ENCODE data around the gene SLC5A10. TPM values are rescaled to one million over a fixed set of nuclear protein-coding genes. Genes with fewer than 3 reads are reported as not detected.
"Not testable (repeated sequence)": the region's sequence is repeated elsewhere in the genome, so short reads cannot be mapped to it uniquely, and the experiment has no call there.

Gene SLC5A10
- total RNA-seq, 1 experiment from 2014 or later: not detected

DNA sequence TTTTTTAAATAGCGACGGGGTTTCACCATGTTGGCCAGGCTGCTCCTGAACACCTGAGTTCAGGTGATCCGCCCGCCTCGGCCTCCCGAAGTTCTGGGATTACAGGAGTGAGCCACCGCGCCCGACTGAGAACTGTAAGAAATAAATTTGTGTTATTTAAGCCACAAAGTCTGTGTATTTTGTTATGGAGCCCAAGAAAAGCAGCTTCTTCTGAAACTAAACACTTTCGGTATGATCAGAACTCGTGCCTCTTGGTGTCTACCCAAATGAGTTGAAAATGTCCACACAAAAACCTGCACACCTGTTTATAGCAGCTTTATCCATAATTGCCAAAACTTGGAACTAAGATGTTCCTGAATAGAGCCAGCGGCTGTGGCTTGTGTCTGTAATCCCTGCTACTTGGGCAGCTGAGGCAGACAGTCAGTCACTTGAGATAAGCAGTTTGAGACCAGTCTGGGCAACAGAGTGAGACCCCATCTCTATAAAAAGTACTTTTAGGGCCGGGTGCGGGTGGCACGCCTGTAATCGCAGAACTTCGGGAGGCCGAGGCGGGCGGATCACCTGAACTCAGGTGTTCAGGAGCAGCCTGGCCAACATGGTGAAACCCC is 110.9 kb downstream of the SLC5A10 start:
- H3K9ac ChIP-seq (ENCODE audit: extremely low read depth, insufficient read length, low read length); H3K27ac ChIP-seq (ENCODE audit: insufficient read length, low read depth, low read length); H3K79me2 ChIP-seq (ENCODE audit: insufficient read depth, low read length); H3K27me3 ChIP-seq (ENCODE audit: insufficient read depth, low read length); H3K27me3 Mint-ChIP-seq (ENCODE audit: low read depth); H2AK5ac ChIP-seq (ENCODE audit: insufficient read length, low read length); H3K18ac ChIP-seq (ENCODE audit: insufficient read length, low read depth, low read length); H2BK5ac ChIP-seq (ENCODE audit: insufficient read length, low read length); H3K4me1 ChIP-seq (ENCODE audit: insufficient read depth, low read length); H4K5ac ChIP-seq (ENCODE audit: insufficient read length, low read depth, low read length); H3T11ph ChIP-seq (ENCODE audit: low read length); H3K14ac ChIP-seq (ENCODE audit: insufficient read depth, low read length); H4K91ac ChIP-seq (ENCODE audit: insufficient read length, low read depth, low read length); H3K36me3 Mint-ChIP-seq (ENCODE audit: insufficient read depth in 1 of 3, low read depth in 3 of 3); H3K4me3 Mint-ChIP-seq; H2BK120ac ChIP-seq (ENCODE audit: low read depth, low read length, poor library complexity, severe bottlenecking); H2BK15ac ChIP-seq (ENCODE audit: low read depth, low read length); H2BK12ac ChIP-seq (ENCODE audit: insufficient read length, low read depth, low read length); H4K8ac ChIP-seq (replicated peaks; ENCODE audit: insufficient read length, low read depth, low read length); H2BK20ac ChIP-seq (ENCODE audit: low read depth, low read length, poor library complexity, severe bottlenecking); DNase-seq; H3K79me1 ChIP-seq (ENCODE audit: insufficient read depth, low read depth, low read length, poor library complexity, severe bottlenecking); H3K23me2 ChIP-seq (ENCODE audit: insufficient read length, low read depth, low read length, poor library complexity, severe bottlenecking); H2AFZ ChIP-seq (ENCODE audit: low read length); H3K27ac Mint-ChIP-seq; H3K23ac ChIP-seq (ENCODE audit: insufficient read length, low read depth, low read length); H3K9me3 Mint-ChIP-seq; H3K56ac ChIP-seq (ENCODE audit: insufficient read length, low read depth, low read length); H4K20me1 ChIP-seq (ENCODE audit: control insufficient read depth, insufficient read depth, insufficient read length); H3K4me2 ChIP-seq (ENCODE audit: insufficient read depth, insufficient read length, low read length); H3K9me3 ChIP-seq (ENCODE audit: control insufficient read depth, low read depth, low read length); H3K4ac ChIP-seq (ENCODE audit: low read depth, low read length); H3K4me1 Mint-ChIP-seq: not testable (repeated sequence)
- no CpG with 5 or more reads among the region's 20 CpGs for WGBS (ENCODE audit: extremely low coverage, insufficient read length, low lambda C conversion rate)

DNA sequence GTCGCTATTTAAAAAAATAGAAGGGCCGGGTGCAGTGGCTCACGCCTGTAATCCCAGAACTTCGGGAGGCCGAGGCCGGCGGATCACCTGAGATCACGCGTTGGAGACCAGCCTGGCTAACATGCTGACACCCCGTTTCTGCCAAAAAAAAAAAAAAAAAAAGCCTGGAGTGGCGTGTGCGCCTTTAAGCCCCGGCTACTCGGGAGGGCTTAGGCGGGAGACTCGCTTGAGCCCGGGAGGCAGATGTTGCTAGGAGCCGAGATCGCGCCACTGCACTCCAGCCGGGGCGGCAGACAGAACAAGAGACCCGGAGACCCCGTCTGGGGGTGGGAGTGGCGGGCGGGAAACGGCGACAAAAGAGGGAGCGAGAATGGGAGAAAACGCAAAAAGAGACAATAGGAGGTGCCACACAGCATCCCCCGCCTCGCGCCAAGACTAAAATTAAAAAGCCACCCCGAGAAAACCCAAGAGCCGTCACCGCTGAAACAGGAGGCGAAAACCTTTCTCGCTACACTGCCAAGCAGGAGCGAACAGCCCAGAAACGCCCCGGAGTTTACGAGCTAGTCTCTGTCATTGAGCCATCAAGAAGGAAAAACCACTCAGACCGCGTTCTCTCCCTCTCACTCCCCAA is 111.5 kb downstream of the SLC5A10 start:
- not testable (repeated sequence) for H2BK15ac ChIP-seq (ENCODE audit: low read depth, low read length); H3K27ac ChIP-seq (ENCODE audit: insufficient read length, low read depth, low read length); H3K23ac ChIP-seq (ENCODE audit: insufficient read length, low read depth, low read length); H3K4me1 ChIP-seq (ENCODE audit: insufficient read depth, low read length); H3K23me2 ChIP-seq (ENCODE audit: insufficient read length, low read depth, low read length, poor library complexity, severe bottlenecking); H4K8ac ChIP-seq (replicated peaks; ENCODE audit: insufficient read length, low read depth, low read length); H3K36me3 Mint-ChIP-seq (ENCODE audit: insufficient read depth in 1 of 3, low read depth in 3 of 3); H3K4me2 ChIP-seq (ENCODE audit: insufficient read depth, insufficient read length, low read length); H2AFZ ChIP-seq (ENCODE audit: low read length); H3K27me3 Mint-ChIP-seq (ENCODE audit: low read depth); H3T11ph ChIP-seq (ENCODE audit: low read length); H3K56ac ChIP-seq (ENCODE audit: insufficient read length, low read depth, low read length); H3K79me2 ChIP-seq (ENCODE audit: insufficient read depth, low read length); H2AK5ac ChIP-seq (ENCODE audit: insufficient read length, low read length); H3K4me1 Mint-ChIP-seq; H3K4ac ChIP-seq (ENCODE audit: low read depth, low read length); H4K91ac ChIP-seq (ENCODE audit: insufficient read length, low read depth, low read length); H4K5ac ChIP-seq (ENCODE audit: insufficient read length, low read depth, low read length); H2BK5ac ChIP-seq (ENCODE audit: insufficient read length, low read length); H3K14ac ChIP-seq (ENCODE audit: insufficient read depth, low read length); H3K79me1 ChIP-seq (ENCODE audit: insufficient read depth, low read depth, low read length, poor library complexity, severe bottlenecking); H2BK20ac ChIP-seq (ENCODE audit: low read depth, low read length, poor library complexity, severe bottlenecking); H3K9me3 Mint-ChIP-seq; H3K9ac ChIP-seq (ENCODE audit: extremely low read depth, insufficient read length, low read length); DNase-seq; H2BK120ac ChIP-seq (ENCODE audit: low read depth, low read length, poor library complexity, severe bottlenecking); H2BK12ac ChIP-seq (ENCODE audit: insufficient read length, low read depth, low read length); H3K18ac ChIP-seq (ENCODE audit: insufficient read length, low read depth, low read length); H3K27me3 ChIP-seq (ENCODE audit: insufficient read depth, low read length); H3K9me3 ChIP-seq (ENCODE audit: control insufficient read depth, low read depth, low read length); H4K20me1 ChIP-seq (ENCODE audit: control insufficient read depth, insufficient read depth, insufficient read length)
- WGBS (ENCODE audit: extremely low coverage, insufficient read length, low lambda C conversion rate): no CpG with 5 or more reads among the region's 44 CpGs
- Mint-ChIP-seq H3K4me3 (peak overlapping the region in 1 of 2 experiments; percentile 77; a peak in 3 of 5 replicates), H3K27ac (peak overlapping the region; percentile 94 to 100 (median 99))
